ENCODE results near the gene CEP162.

Gene CEP162

DNA sequence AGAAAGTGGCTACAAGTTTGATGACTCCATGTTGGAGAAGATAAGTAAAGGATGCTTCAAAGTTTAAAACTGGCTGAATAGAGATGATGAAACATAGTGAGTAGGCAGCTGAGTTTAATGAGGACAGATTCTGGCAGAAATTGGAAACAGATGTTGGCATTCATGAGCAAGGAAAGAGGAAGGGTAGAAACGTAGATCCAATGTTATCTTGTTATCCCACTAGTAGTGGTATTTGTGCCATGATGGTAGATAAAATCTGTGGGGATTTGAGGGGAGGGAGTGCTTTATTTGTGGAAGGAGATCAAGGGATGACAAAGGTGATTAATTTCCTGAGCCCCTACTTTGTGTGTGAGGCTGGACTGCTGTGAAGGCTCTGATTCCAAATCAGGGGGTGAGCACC, 124.4 kb downstream of the CEP162 start:
- TF ChIP-seq CTCF (conservative IDR thresholded peaks at IDR 0.05; ENCODE audit: low read depth, low read length), result no peak
- DNase-seq (ENCODE audit: low read depth), result no peak
- H3K4me3 ChIP-seq (ENCODE audit: low read depth, low read length), result no peak overlapping the region

DNA sequence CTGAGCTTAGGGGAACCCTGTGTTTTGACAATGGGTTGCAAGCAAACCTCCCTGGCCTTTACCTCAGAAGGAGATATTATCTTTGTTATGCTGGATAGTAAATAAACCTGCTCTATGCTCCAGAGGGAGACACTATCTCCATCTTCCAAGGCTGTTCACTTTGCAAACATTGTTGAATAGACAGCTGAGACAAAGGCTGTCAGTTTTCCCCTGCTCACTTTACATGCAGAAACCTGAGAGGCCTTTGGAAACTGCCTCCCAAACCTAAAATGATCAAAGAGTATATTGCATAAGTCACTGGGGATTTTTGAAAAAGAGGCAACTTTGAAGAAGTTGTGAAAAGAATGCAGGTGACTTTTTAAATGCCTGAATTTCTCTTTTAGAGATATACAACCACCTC, 132.3 kb downstream of the CEP162 start:
- no peak overlapping the region for H3K4me3 ChIP-seq (ENCODE audit: low read depth, low read length)
- DNase-seq (ENCODE audit: low read depth), result no peak
- TF ChIP-seq CTCF (conservative IDR thresholded peaks at IDR 0.05; ENCODE audit: low read depth, low read length), result no peak

DNA sequence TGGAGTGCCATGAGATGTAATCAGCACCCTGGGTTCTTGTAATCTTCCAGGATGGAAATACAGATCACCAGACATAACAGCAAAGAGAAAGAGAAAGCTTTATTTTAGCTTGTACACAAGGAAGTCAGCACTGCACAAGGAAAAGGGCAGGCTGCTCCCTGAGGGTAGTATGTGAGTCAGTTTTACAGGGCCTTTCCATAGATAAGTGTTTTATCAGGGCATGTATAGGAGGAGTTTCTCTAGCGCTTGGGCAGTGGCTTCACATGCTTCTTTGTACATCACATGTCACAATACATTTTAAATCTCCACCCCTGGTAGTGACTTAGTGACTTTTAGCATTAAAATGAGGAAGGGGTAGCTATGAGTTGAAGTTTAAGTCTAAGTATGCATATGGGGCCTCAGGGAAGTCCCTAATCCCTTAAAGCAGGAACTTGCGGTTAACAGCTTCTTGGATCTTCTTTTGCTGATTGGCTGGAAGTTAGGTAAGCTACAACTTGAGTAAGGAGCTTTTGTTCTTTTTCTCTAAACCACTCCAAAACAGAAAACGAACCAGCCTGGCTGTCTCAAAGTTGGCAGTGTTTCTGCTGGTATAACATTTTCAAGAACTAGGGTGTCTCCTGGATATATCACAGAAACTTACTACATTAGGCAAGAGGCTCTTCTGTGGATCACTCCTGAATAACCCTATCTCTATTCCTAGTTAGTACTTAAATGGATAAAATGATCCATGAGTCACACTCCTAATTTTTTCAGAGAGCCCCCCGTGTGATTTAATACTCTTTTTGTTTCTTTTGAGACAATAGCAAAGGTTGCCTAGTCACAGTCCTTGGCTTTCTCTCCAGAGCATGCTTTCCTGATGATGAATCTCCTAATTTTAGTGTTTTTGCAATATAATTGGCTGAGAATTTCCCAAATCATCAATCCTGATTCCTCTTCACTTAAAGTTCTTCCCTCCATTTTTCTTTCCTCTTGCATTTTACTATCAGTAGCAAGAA, 133.7 kb downstream of the CEP162 start:
- no peak for DNase-seq (ENCODE audit: low read depth)
- H3K4me3 ChIP-seq (ENCODE audit: low read depth, low read length), result no peak overlapping the region
- no peak for TF ChIP-seq CTCF (conservative IDR thresholded peaks at IDR 0.05; ENCODE audit: low read depth, low read length)

- no peak for DNase-seq (ENCODE audit: low read depth)
- no peak overlapping the region for H3K4me3 ChIP-seq (ENCODE audit: low read depth, low read length)
- no peak for TF ChIP-seq CTCF (conservative IDR thresholded peaks at IDR 0.05; ENCODE audit: low read depth, low read length)
Measured at GRCh38 chr6:84089552-84089951, 137.9 kb downstream of the CEP162 start.

DNA sequence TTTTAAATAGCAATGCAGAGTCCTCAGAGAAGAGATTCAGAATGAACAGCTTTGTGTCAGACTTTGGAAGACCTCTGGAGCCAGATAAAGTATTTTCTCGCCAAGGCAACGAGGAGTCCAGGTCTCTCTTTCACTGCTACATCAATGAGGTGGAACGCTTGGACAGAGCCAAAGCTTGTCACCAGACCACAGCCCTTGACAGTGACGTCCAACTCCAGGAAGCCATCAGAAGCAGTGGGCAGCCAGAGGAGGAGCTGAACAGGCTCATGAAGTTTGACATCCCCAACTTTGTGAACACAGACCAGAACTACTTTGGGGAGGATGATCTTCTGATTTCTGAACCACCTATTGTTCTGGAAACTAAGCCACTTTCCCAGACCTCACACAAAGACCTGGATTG, 138.4 kb downstream of the CEP162 start:
- no peak overlapping the region for H3K4me3 ChIP-seq (ENCODE audit: low read depth, low read length)
- TF ChIP-seq CTCF (conservative IDR thresholded peaks at IDR 0.05; ENCODE audit: low read depth, low read length), result no peak
- no peak for DNase-seq (ENCODE audit: low read depth)

GRCh38 chr6:84086545-84087429, 140.7 kb downstream of the CEP162 start:
- DNase-seq (ENCODE audit: low read depth), result no peak
- H3K4me3 ChIP-seq (ENCODE audit: low read depth, low read length), result no peak overlapping the region
- no peak for TF ChIP-seq CTCF (conservative IDR thresholded peaks at IDR 0.05; ENCODE audit: low read depth, low read length)
